ENCODE measurements around the gene MIOS. TPM values are rescaled to one million over a fixed set of nuclear protein-coding genes. Genes with fewer than 3 reads are reported as not detected.
A peak's percentile ranks its signal among the peaks of the same experiment; 100 is the strongest.

Gene MIOS
- total and polyA plus RNA-seq, 9 of the 15 experiments (the other 6 are each of a cell fraction or from before 2014, with no cell fraction given): 7.8 to 47.8 (median 30.6) TPM

- no peak; the same call in 1 of the 2 replicates for TF ChIP-seq RREB1 (CRISPR knock-in tag; IDR thresholded peaks at IDR 0.05)
- TF ChIP-seq BCOR (IDR thresholded peaks at IDR 0.05): no peak
- TF ChIP-seq CSDE1 (IDR thresholded peaks at IDR 0.05): 0 out of 4 replicates have a peak, but pooled peaks of 1 of the 2 experiments have one; percentile 27
- TF ChIP-seq ZNF699 (CRISPR knock-in tag; IDR thresholded peaks at IDR 0.05; ENCODE audit: insufficient replicate concordance): no peak
- peak; percentile 70 for TF ChIP-seq ZNF316 (IDR thresholded peaks at IDR 0.05)
- TF ChIP-seq ESRRA (IDR thresholded peaks at IDR 0.05; ENCODE audit: borderline replicate concordance, low read depth): no peak
- TF ChIP-seq SMARCA4 (IDR thresholded peaks at IDR 0.05): no peak
- no peak for TF ChIP-seq POLR2B (IDR thresholded peaks at IDR 0.05; ENCODE audit: low read depth, partially characterized antibody)
- TF ChIP-seq CBX2 (IDR thresholded peaks at IDR 0.05; ENCODE audit: insufficient read depth, low read length, poor library complexity, severe bottlenecking): no peak
- no peak for TF ChIP-seq GTF3C2 (IDR thresholded peaks at IDR 0.05; ENCODE audit: borderline replicate concordance, extremely low read depth, insufficient read length)
- TF ChIP-seq KLF6 (CRISPR knock-in tag; IDR thresholded peaks at IDR 0.05; ENCODE audit: borderline replicate concordance): no peak
- peak; percentile 11 for TF ChIP-seq KDM5B (IDR thresholded peaks at IDR 0.05; ENCODE audit: insufficient replicate concordance, low read depth, low read length)
- no peak for TF ChIP-seq NFYB (IDR thresholded peaks at IDR 0.05; ENCODE audit: extremely low read depth, insufficient read length)
- no peak for TF ChIP-seq ZNF830 (CRISPR knock-in tag; IDR thresholded peaks at IDR 0.05)
- TF ChIP-seq KHSRP (IDR thresholded peaks at IDR 0.05): no peak
- TF ChIP-seq FOXP4 (CRISPR knock-in tag; IDR thresholded peaks at IDR 0.05; ENCODE audit: borderline replicate concordance): no peak
- TF ChIP-seq HLTF (IDR thresholded peaks at IDR 0.05): no peak
These were observed 73.2 kb downstream of the MIOS start (continued) for GRCh38 chr7:7639847-7640220.

All from K562 (cell line).